ENCODE measurements around the gene PLD4. TPM values are rescaled to one million over a fixed set of nuclear protein-coding genes. Genes with fewer than 3 reads are reported as not detected.

Gene PLD4
- total RNA-seq, 1 experiment from 2014 or later = 0.07 TPM

GRCh38 chr14:104897330-104898194 lies 27.1 kb upstream of the PLD4 start:
- Mint-ChIP-seq H3K4me1 (no peaks in the 10 kb centered on the region), H3K4me3 (no peak overlapping the region), H3K27me3 (ENCODE audit: low read depth) (no peaks in the 10 kb centered on the region; the same call in 1 of the 2 replicates), H3K36me3 (no peaks in the 10 kb centered on the region), H3K27ac (no peak overlapping the region), H3K9me3 (no peaks in the 10 kb centered on the region)
- ChIA-PET CTCF (interaction anchor here (0.6 to 3.2 kb wide), 9 partner anchors 11 to 129 kb away, joined by 3 to 26 read pairs (median 5); no protein-coding TSS in a partner anchor), POLR2A (interaction anchor here (0.6 kb wide), 1 partner anchor 69 kb away, joined by 3 read pairs; no protein-coding TSS in a partner anchor)
- TF ChIP-seq, protein P1, sequence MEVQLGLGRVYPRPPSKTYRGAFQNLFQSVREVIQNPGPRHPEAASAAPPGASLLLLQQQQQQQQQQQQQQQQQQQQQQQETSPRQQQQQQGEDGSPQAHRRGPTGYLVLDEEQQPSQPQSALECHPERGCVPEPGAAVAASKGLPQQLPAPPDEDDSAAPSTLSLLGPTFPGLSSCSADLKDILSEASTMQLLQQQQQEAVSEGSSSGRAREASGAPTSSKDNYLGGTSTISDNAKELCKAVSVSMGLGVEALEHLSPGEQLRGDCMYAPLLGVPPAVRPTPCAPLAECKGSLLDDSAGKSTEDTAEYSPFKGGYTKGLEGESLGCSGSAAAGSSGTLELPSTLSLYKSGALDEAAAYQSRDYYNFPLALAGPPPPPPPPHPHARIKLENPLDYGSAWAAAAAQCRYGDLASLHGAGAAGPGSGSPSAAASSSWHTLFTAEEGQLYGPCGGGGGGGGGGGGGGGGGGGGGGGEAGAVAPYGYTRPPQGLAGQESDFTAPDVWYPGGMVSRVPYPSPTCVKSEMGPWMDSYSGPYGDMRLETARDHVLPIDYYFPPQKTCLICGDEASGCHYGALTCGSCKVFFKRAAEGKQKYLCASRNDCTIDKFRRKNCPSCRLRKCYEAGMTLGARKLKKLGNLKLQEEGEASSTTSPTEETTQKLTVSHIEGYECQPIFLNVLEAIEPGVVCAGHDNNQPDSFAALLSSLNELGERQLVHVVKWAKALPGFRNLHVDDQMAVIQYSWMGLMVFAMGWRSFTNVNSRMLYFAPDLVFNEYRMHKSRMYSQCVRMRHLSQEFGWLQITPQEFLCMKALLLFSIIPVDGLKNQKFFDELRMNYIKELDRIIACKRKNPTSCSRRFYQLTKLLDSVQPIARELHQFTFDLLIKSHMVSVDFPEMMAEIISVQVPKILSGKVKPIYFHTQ (CRISPR knock-in tag; IDR thresholded peaks at IDR 0.05) = no peak
- no peak for TF ChIP-seq SOX15 (CRISPR knock-in tag; IDR thresholded peaks at IDR 0.05)
- TF ChIP-seq, protein P2, sequence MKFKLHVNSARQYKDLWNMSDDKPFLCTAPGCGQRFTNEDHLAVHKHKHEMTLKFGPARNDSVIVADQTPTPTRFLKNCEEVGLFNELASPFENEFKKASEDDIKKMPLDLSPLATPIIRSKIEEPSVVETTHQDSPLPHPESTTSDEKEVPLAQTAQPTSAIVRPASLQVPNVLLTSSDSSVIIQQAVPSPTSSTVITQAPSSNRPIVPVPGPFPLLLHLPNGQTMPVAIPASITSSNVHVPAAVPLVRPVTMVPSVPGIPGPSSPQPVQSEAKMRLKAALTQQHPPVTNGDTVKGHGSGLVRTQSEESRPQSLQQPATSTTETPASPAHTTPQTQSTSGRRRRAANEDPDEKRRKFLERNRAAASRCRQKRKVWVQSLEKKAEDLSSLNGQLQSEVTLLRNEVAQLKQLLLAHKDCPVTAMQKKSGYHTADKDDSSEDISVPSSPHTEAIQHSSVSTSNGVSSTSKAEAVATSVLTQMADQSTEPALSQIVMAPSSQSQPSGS (CRISPR knock-in tag; IDR thresholded peaks at IDR 0.05; ENCODE audit: borderline replicate concordance, low read depth) = no peak
- no peak for TF ChIP-seq KAT7 (CRISPR knock-in tag; IDR thresholded peaks at IDR 0.05; ENCODE audit: borderline replicate concordance)
- TF ChIP-seq SP1 (CRISPR knock-in tag; conservative IDR thresholded peaks at IDR 0.05) = no peak
- TF ChIP-seq TCF7 (CRISPR knock-in tag; IDR thresholded peaks at IDR 0.05; ENCODE audit: low read depth) = no peak
- TF ChIP-seq, protein P3, sequence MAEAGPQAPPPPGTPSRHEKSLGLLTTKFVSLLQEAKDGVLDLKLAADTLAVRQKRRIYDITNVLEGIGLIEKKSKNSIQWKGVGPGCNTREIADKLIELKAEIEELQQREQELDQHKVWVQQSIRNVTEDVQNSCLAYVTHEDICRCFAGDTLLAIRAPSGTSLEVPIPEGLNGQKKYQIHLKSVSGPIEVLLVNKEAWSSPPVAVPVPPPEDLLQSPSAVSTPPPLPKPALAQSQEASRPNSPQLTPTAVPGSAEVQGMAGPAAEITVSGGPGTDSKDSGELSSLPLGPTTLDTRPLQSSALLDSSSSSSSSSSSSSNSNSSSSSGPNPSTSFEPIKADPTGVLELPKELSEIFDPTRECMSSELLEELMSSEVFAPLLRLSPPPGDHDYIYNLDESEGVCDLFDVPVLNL (CRISPR knock-in tag; IDR thresholded peaks at IDR 0.05; ENCODE audit: borderline replicate concordance, low read depth) = no peak
- no peak for TF ChIP-seq ZNF138 (CRISPR knock-in tag; conservative IDR thresholded peaks at IDR 0.05)
- TF ChIP-seq ZNF232 (CRISPR knock-in tag; IDR thresholded peaks at IDR 0.05) = no peak
- no peak for TF ChIP-seq GTF2I (CRISPR knock-in tag; conservative IDR thresholded peaks at IDR 0.05)
- TF ChIP-seq ERG (CRISPR knock-in tag; IDR thresholded peaks at IDR 0.05) = no peak
- no peak for TF ChIP-seq AFF4 (CRISPR knock-in tag; IDR thresholded peaks at IDR 0.05; ENCODE audit: borderline replicate concordance)
- no peak for TF ChIP-seq JUN (CRISPR knock-in tag; IDR thresholded peaks at IDR 0.05)
- no peak for TF ChIP-seq NR3C1 (CRISPR knock-in tag; conservative IDR thresholded peaks at IDR 0.05; ENCODE audit: low read depth)
- TF ChIP-seq GRHL2 (CRISPR knock-in tag; IDR thresholded peaks at IDR 0.05; ENCODE audit: insufficient replicate concordance, severe bottlenecking) = no peak
- TF ChIP-seq ZNF317 (CRISPR knock-in tag; IDR thresholded peaks at IDR 0.05; ENCODE audit: borderline replicate concordance, low read depth) = no peak
- no peak for TF ChIP-seq JAZF1 (CRISPR knock-in tag; IDR thresholded peaks at IDR 0.05)
- DNase-seq (ENCODE audit: low spot score) (no peak), ATAC-seq (no peak)

Measured in WTC11 (cell line).